Measurements from ENCODE around the gene ERC2. TPM values are rescaled to one million over a fixed set of nuclear protein-coding genes. Genes with fewer than 3 reads are reported as not detected.
A peak's percentile ranks its signal among the peaks of the same experiment; 100 is the strongest.

The ERC2 gene
- total RNA-seq, 1 experiment from 2014 or later, result 0.77 TPM

DNA sequence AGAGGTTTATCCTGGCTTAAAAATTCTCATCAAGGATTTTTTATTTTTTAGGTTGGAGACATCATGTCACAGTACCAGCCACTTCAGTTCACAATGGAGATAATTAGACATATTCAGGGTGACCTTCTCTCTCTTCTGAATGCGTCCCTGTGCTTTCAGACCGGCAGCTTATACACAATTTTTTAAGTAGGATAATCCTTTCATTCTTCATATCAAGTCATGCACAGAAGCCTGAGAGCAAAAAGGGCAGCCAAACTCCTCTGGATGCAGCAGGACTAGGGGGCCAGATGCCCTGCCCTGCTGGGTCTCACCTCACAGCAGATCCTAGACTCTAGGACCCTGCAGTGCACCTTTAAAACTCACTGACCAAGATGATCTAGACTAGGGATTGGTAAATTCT, 210.4 kb downstream of the ERC2 start:
- BruUV-seq (replicated peaks), result no TSS peak
- no peaks in the 10 kb centered on the region for H3K4me1 ChIP-seq (ENCODE audit: insufficient read depth, low read length)
- no peak overlapping the region for H3K4me2 ChIP-seq (ENCODE audit: low read length)
- no peaks in the 10 kb centered on the region for H3K79me2 ChIP-seq (ENCODE audit: low read length)
- no peaks in the 10 kb centered on the region for H3F3A ChIP-seq (ENCODE audit: low read length, unreplicated experiment)
- ATAC-seq (no peak), DNase-seq (no peak)
- H4K20me1 ChIP-seq (ENCODE audit: low read length), result no peaks in the 10 kb centered on the region
- H3K9ac ChIP-seq (ENCODE audit: low read length), result no peak overlapping the region
- no peak overlapping the region for H2AFZ ChIP-seq (ENCODE audit: low read length)
- H3K36me3 ChIP-seq (ENCODE audit: low read depth, low read length), result no peaks in the 10 kb centered on the region
- H3K9me2 ChIP-seq (replicated peaks; ENCODE audit: low read length), result no peaks in the 10 kb centered on the region
- POLR2A ChIA-PET (ENCODE audit: unreplicated experiment), result no interaction called here
- no peak overlapping the region for H3K4me3 ChIP-seq (ENCODE audit: low read length)
- CTCF ChIA-PET, result no interaction called here
- no peaks in the 10 kb centered on the region for H3K9me3 ChIP-seq (ENCODE audit: low read length)
- peaks cover 14% of the 10 kb centered on the region; the same call in 1 of the 2 replicates for H3K27me3 ChIP-seq (ENCODE audit: low read length)
- H3K27ac ChIP-seq (ENCODE audit: low read length), result no peak overlapping the region
- no peak for TF ChIP-seq EZH2 (IDR thresholded peaks at IDR 0.05; ENCODE audit: low read length, unreplicated experiment)
- TF ChIP-seq, protein P1, sequence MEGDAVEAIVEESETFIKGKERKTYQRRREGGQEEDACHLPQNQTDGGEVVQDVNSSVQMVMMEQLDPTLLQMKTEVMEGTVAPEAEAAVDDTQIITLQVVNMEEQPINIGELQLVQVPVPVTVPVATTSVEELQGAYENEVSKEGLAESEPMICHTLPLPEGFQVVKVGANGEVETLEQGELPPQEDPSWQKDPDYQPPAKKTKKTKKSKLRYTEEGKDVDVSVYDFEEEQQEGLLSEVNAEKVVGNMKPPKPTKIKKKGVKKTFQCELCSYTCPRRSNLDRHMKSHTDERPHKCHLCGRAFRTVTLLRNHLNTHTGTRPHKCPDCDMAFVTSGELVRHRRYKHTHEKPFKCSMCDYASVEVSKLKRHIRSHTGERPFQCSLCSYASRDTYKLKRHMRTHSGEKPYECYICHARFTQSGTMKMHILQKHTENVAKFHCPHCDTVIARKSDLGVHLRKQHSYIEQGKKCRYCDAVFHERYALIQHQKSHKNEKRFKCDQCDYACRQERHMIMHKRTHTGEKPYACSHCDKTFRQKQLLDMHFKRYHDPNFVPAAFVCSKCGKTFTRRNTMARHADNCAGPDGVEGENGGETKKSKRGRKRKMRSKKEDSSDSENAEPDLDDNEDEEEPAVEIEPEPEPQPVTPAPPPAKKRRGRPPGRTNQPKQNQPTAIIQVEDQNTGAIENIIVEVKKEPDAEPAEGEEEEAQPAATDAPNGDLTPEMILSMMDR (conservative IDR thresholded peaks at IDR 0.05; ENCODE audit: low read depth, low read length), result no peak
- no peak for TF ChIP-seq EZH2phosphoT487 (IDR thresholded peaks at IDR 0.05; ENCODE audit: borderline replicate concordance, low read length)
- intact Hi-C loops (cut with micrococcal nuclease), result loop anchor here (10.0 kb wide), 1 partner anchor 533 kb away; no protein-coding TSS in a partner anchor

DNA sequence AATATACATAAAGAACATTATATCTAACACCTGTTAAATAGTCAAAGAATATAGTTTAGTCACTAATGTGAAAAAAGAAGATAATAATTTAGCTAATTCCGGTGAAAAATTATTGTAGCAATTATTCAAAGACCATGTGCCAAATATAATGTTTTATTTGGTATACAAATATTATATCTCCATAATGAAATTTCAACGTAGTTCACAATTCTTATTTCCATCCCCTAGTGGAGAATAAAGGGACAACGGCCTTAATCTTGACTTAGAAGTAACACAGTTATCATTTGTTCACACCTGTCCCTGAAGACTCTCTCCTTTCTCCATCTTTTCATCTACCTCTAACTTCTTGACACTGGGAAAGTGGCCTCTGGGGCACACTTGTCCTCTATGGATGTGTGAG, 213.4 kb downstream of the ERC2 start:
- TF ChIP-seq EZH2phosphoT487 (IDR thresholded peaks at IDR 0.05; ENCODE audit: borderline replicate concordance, low read length), result no peak
- TF ChIP-seq, protein P1 (conservative IDR thresholded peaks at IDR 0.05; ENCODE audit: low read depth, low read length), result peak; percentile 54; the same call in 1 of the 2 replicates
- Histone ChIP-seq H2AFZ (ENCODE audit: low read length) (no peak overlapping the region), H3F3A (ENCODE audit: low read length, unreplicated experiment) (no peaks in the 10 kb centered on the region), H3K9ac (ENCODE audit: low read length) (no peak overlapping the region), H3K4me3 (ENCODE audit: low read length) (no peak overlapping the region), H4K20me1 (ENCODE audit: low read length) (no peaks in the 10 kb centered on the region), H3K4me2 (ENCODE audit: low read length) (no peak overlapping the region), H3K36me3 (ENCODE audit: low read depth, low read length) (no peaks in the 10 kb centered on the region), H3K4me1 (ENCODE audit: insufficient read depth, low read length) (no peaks in the 10 kb centered on the region), H3K27ac (ENCODE audit: low read length) (no peak overlapping the region), H3K79me2 (ENCODE audit: low read length) (no peaks in the 10 kb centered on the region), H3K9me2 (replicated peaks; ENCODE audit: low read length) (no peaks in the 10 kb centered on the region), H3K9me3 (ENCODE audit: low read length) (no peaks in the 10 kb centered on the region), H3K27me3 (ENCODE audit: low read length) (peaks cover 8% of the 10 kb centered on the region; the same call in 1 of the 2 replicates)
- DNase-seq, result peak; percentile 22
- intact Hi-C loops (cut with micrococcal nuclease), result loop anchor here (5.0 to 10.0 kb wide), 3 partner anchors 123 to 530 kb away; no protein-coding TSS in a partner anchor
- ChIA-PET CTCF (no interaction called here), POLR2A (ENCODE audit: unreplicated experiment) (no interaction called here)
- BruUV-seq (replicated peaks), result no TSS peak
- ATAC-seq, result no peak

DNA sequence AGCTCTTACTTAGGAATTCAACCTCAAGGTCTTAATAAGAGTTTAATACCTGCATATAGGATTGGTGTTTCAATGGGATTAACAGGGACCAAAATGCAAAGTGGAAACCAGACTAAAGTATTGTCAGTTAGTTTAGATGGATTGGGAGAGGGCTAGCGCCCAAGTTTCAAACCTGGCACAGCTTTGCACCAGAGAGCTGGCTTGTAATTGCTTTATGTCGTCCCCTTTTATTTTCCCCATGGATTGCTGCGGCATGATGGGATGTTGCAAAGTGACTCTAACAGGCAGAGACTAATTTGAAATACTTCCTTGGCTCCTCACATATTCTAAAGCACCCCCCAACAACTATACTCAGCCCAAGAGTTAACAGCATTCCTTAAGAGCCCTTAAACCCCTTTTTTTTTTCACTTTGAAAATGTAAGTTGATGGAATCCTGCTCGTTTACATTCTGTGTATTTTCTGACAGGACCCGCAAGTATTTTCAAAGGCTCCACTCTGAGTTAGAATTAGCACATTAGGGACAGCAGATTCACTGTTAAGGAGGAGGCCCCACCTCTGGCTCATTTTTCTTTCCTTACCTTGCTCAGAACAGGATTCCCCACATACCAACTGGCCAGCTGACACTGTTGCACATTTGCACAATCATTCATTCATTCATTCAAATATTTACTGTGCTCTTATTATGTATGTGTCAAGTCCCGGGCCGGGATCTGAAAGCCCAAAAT, 214.2 kb downstream of the ERC2 start:
- Histone ChIP-seq H3F3A (ENCODE audit: low read length, unreplicated experiment) (no peaks in the 10 kb centered on the region), H3K27me3 (ENCODE audit: low read length) (peaks cover 8% of the 10 kb centered on the region; the same call in 1 of the 2 replicates), H3K4me3 (ENCODE audit: low read length) (no peak overlapping the region), H4K20me1 (ENCODE audit: low read length) (no peaks in the 10 kb centered on the region), H3K79me2 (ENCODE audit: low read length) (no peaks in the 10 kb centered on the region), H3K9me3 (ENCODE audit: low read length) (no peaks in the 10 kb centered on the region), H3K4me2 (ENCODE audit: low read length) (no peak overlapping the region), H3K36me3 (ENCODE audit: low read depth, low read length) (no peaks in the 10 kb centered on the region), H3K27ac (ENCODE audit: low read length) (no peak overlapping the region), H3K9me2 (replicated peaks; ENCODE audit: low read length) (no peaks in the 10 kb centered on the region), H2AFZ (ENCODE audit: low read length) (no peak overlapping the region), H3K4me1 (ENCODE audit: insufficient read depth, low read length) (no peaks in the 10 kb centered on the region), H3K9ac (ENCODE audit: low read length) (no peak overlapping the region)
- POLR2A ChIA-PET (ENCODE audit: unreplicated experiment), result no interaction called here
- intact Hi-C loops (cut with micrococcal nuclease), result loop anchor here (5.0 to 10.0 kb wide), 3 partner anchors 122 to 529 kb away; no protein-coding TSS in a partner anchor
- TF ChIP-seq, protein P1 (conservative IDR thresholded peaks at IDR 0.05; ENCODE audit: low read depth, low read length), result no peak
- no peak for TF ChIP-seq EZH2 (IDR thresholded peaks at IDR 0.05; ENCODE audit: low read length, unreplicated experiment)
- no peak for TF ChIP-seq EZH2phosphoT487 (IDR thresholded peaks at IDR 0.05; ENCODE audit: borderline replicate concordance, low read length)
- CTCF ChIA-PET, result no interaction called here
- peak; percentile 8 for DNase-seq
- ATAC-seq, result no peak
- BruUV-seq (replicated peaks), result no TSS peak

Measured in PC-3 (cell line).